Measurements from ENCODE around the gene DTNA.

DTNA gene

GRCh38 chr18:34820360-34821065 is 110.4 kb downstream of the DTNA start:
- Mint-ChIP-seq H3K9me3 (no peaks in the 10 kb centered on the region), H3K4me3 (no peak overlapping the region), H3K4me1 (ENCODE audit: low read depth) (no peaks in the 10 kb centered on the region), H3K27me3 (peaks cover 27% of the 10 kb centered on the region), H3K27ac (no peak overlapping the region), H3K36me3 (ENCODE audit: low read depth) (no peaks in the 10 kb centered on the region)
- DNase-seq: no peak

GRCh38 chr18:34821669-34822210 is 111.6 kb downstream of the DTNA start:
- no peak overlapping the region for H3K4me3 Mint-ChIP-seq
- peaks cover 2% of the 10 kb centered on the region for H3K4me1 Mint-ChIP-seq (ENCODE audit: low read depth)
- H3K27me3 Mint-ChIP-seq: peaks cover 20% of the 10 kb centered on the region
- H3K36me3 Mint-ChIP-seq (ENCODE audit: low read depth): no peaks in the 10 kb centered on the region
- no peak for DNase-seq
- no peaks in the 10 kb centered on the region for H3K9me3 Mint-ChIP-seq
- no peak overlapping the region for H3K27ac Mint-ChIP-seq

GRCh38 chr18:34828093-34828492 is 118.0 kb downstream of the DTNA start:
- no peaks in the 10 kb centered on the region for H3K36me3 Mint-ChIP-seq (ENCODE audit: low read depth)

GRCh38 chr18:34834897-34835296 is 124.8 kb downstream of the DTNA start:
- DNase-seq: no peak
- H3K9me3 Mint-ChIP-seq: peaks cover 2% of the 10 kb centered on the region
- H3K36me3 Mint-ChIP-seq (ENCODE audit: low read depth): no peaks in the 10 kb centered on the region
- no peak overlapping the region for H3K4me3 Mint-ChIP-seq
- peaks cover 24% of the 10 kb centered on the region for H3K27me3 Mint-ChIP-seq
- H3K27ac Mint-ChIP-seq: peak overlapping the region; percentile 76
- peaks cover 17% of the 10 kb centered on the region for H3K4me1 Mint-ChIP-seq (ENCODE audit: low read depth)

More at GRCh38 chr18:34828093-34828492, 118.0 kb downstream of the DTNA start:
- DNase-seq: no peak
- no peak overlapping the region for H3K4me3 Mint-ChIP-seq
- H3K27me3 Mint-ChIP-seq: peaks cover 29% of the 10 kb centered on the region
- peaks cover 5% of the 10 kb centered on the region for H3K4me1 Mint-ChIP-seq (ENCODE audit: low read depth)
- H3K27ac Mint-ChIP-seq: no peak overlapping the region
- H3K9me3 Mint-ChIP-seq: no peaks in the 10 kb centered on the region

- Mint-ChIP-seq H3K9me3 (peaks cover 2% of the 10 kb centered on the region), H3K36me3 (ENCODE audit: low read depth) (no peaks in the 10 kb centered on the region)
Observed at GRCh38 chr18:34835466-34835865, 125.4 kb downstream of the DTNA start.

GRCh38 chr18:34837769-34838272 is 127.7 kb downstream of the DTNA start:
- Mint-ChIP-seq H3K27me3 (peaks cover 21% of the 10 kb centered on the region), H3K9me3 (peaks cover 2% of the 10 kb centered on the region), H3K27ac (no peak overlapping the region), H3K4me1 (ENCODE audit: low read depth) (peaks cover 17% of the 10 kb centered on the region), H3K4me3 (no peak overlapping the region), H3K36me3 (ENCODE audit: low read depth) (no peaks in the 10 kb centered on the region)
- no peak for DNase-seq

More at GRCh38 chr18:34835466-34835865, 125.4 kb downstream of the DTNA start:
- Mint-ChIP-seq H3K27ac (peak overlapping the region; percentile 76), H3K4me1 (ENCODE audit: low read depth) (peaks cover 17% of the 10 kb centered on the region), H3K27me3 (peaks cover 18% of the 10 kb centered on the region), H3K4me3 (no peak overlapping the region)
- no peak for DNase-seq

GRCh38 chr18:34838669-34839068 is 128.6 kb downstream of the DTNA start:
- Mint-ChIP-seq H3K27me3 (peaks cover 18% of the 10 kb centered on the region), H3K36me3 (ENCODE audit: low read depth) (no peaks in the 10 kb centered on the region), H3K9me3 (peaks cover 2% of the 10 kb centered on the region), H3K4me3 (no peak overlapping the region), H3K27ac (no peak overlapping the region), H3K4me1 (ENCODE audit: low read depth) (peaks cover 17% of the 10 kb centered on the region)
- no peak for DNase-seq

- no peak for DNase-seq
- Mint-ChIP-seq H3K4me3 (no peak overlapping the region), H3K4me1 (ENCODE audit: low read depth) (peaks cover 6% of the 10 kb centered on the region), H3K36me3 (ENCODE audit: low read depth) (no peaks in the 10 kb centered on the region), H3K27ac (no peak overlapping the region), H3K27me3 (peaks cover 20% of the 10 kb centered on the region), H3K9me3 (no peaks in the 10 kb centered on the region)
Observed at GRCh38 chr18:34840256-34840826, 130.2 kb downstream of the DTNA start.

- H3K4me3 Mint-ChIP-seq: no peak overlapping the region
Observed at GRCh38 chr18:34841891-34842290, 131.8 kb downstream of the DTNA start.

GRCh38 chr18:34844072-34844471 is 134.0 kb downstream of the DTNA start:
- no peaks in the 10 kb centered on the region for H3K9me3 Mint-ChIP-seq
- no peak overlapping the region for H3K4me3 Mint-ChIP-seq
- no peaks in the 10 kb centered on the region for H3K4me1 Mint-ChIP-seq (ENCODE audit: low read depth)
- DNase-seq: no peak
- no peaks in the 10 kb centered on the region for H3K36me3 Mint-ChIP-seq (ENCODE audit: low read depth)
- no peak overlapping the region for H3K27ac Mint-ChIP-seq
- H3K27me3 Mint-ChIP-seq: peaks cover 27% of the 10 kb centered on the region

More at GRCh38 chr18:34841891-34842290, 131.8 kb downstream of the DTNA start:
- no peaks in the 10 kb centered on the region for H3K4me1 Mint-ChIP-seq (ENCODE audit: low read depth)
- H3K9me3 Mint-ChIP-seq: no peaks in the 10 kb centered on the region
- no peak for DNase-seq
- H3K36me3 Mint-ChIP-seq (ENCODE audit: low read depth): no peaks in the 10 kb centered on the region
- H3K27me3 Mint-ChIP-seq: peaks cover 21% of the 10 kb centered on the region
- H3K27ac Mint-ChIP-seq: no peak overlapping the region

GRCh38 chr18:34844732-34845459 is 134.8 kb downstream of the DTNA start:
- Mint-ChIP-seq H3K36me3 (ENCODE audit: low read depth) (no peaks in the 10 kb centered on the region), H3K27me3 (peaks cover 27% of the 10 kb centered on the region), H3K27ac (no peak overlapping the region), H3K9me3 (no peaks in the 10 kb centered on the region), H3K4me1 (ENCODE audit: low read depth) (no peaks in the 10 kb centered on the region), H3K4me3 (no peak overlapping the region)
- DNase-seq: no peak

GRCh38 chr18:34847408-34847807 is 137.3 kb downstream of the DTNA start:
- H3K4me1 Mint-ChIP-seq (ENCODE audit: low read depth): no peaks in the 10 kb centered on the region
- no peaks in the 10 kb centered on the region for H3K9me3 Mint-ChIP-seq
- H3K36me3 Mint-ChIP-seq (ENCODE audit: low read depth): no peaks in the 10 kb centered on the region
- H3K4me3 Mint-ChIP-seq: no peak overlapping the region
- H3K27me3 Mint-ChIP-seq: peaks cover 33% of the 10 kb centered on the region
- no peak for DNase-seq
- H3K27ac Mint-ChIP-seq: no peak overlapping the region

- Mint-ChIP-seq H3K4me1 (ENCODE audit: low read depth) (no peaks in the 10 kb centered on the region), H3K36me3 (ENCODE audit: low read depth) (no peaks in the 10 kb centered on the region), H3K4me3 (no peak overlapping the region), H3K9me3 (no peaks in the 10 kb centered on the region), H3K27ac (no peak overlapping the region), H3K27me3 (peaks cover 34% of the 10 kb centered on the region)
- no peak for DNase-seq
Observed at GRCh38 chr18:34848156-34848555, 138.1 kb downstream of the DTNA start.

GRCh38 chr18:34848695-34849094 is 138.6 kb downstream of the DTNA start:
- no peak overlapping the region for H3K27ac Mint-ChIP-seq

More at GRCh38 chr18:34848695-34849094, 138.6 kb downstream of the DTNA start:
- H3K4me1 Mint-ChIP-seq (ENCODE audit: low read depth): no peaks in the 10 kb centered on the region
- no peak for DNase-seq
- H3K36me3 Mint-ChIP-seq (ENCODE audit: low read depth): no peaks in the 10 kb centered on the region
- H3K9me3 Mint-ChIP-seq: no peaks in the 10 kb centered on the region
- H3K4me3 Mint-ChIP-seq: no peak overlapping the region
- peaks cover 34% of the 10 kb centered on the region for H3K27me3 Mint-ChIP-seq

Measured in activated T-cell treated with anti-CD3 and anti-CD28 coated beads, Interleukin-2, amount 50 U/mL, for 24 hours (primary cell).